Measurements from ENCODE around the gene MTARC1.

MTARC1 gene

GRCh38 chr1:220764757-220765156 is 22.0 kb upstream of the MTARC1 start:
- TF ChIP-seq EZH2 (IDR thresholded peaks at IDR 0.05) (no peak), FOXP2 (optimal IDR thresholded peaks at IDR 0.05; ENCODE audit: control extremely low read depth, extremely low read length, insufficient read depth) (no peak), POLR2AphosphoS5 (IDR thresholded peaks at IDR 0.05; ENCODE audit: borderline replicate concordance, low read depth, low read length) (no peak)
- H3K9ac ChIP-seq (ENCODE audit: insufficient read length), result no peak overlapping the region
- H3K27ac ChIP-seq, result no peak overlapping the region
- no peak overlapping the region for H3K4me3 ChIP-seq
- H3K9me3 ChIP-seq (ENCODE audit: low read depth, low read length), result no peaks in the 10 kb centered on the region
- DNase-seq (ENCODE audit: low read depth, low spot score), result no peak
- no peaks in the 10 kb centered on the region for H3K36me3 ChIP-seq (ENCODE audit: insufficient read depth, low read length)

DNA sequence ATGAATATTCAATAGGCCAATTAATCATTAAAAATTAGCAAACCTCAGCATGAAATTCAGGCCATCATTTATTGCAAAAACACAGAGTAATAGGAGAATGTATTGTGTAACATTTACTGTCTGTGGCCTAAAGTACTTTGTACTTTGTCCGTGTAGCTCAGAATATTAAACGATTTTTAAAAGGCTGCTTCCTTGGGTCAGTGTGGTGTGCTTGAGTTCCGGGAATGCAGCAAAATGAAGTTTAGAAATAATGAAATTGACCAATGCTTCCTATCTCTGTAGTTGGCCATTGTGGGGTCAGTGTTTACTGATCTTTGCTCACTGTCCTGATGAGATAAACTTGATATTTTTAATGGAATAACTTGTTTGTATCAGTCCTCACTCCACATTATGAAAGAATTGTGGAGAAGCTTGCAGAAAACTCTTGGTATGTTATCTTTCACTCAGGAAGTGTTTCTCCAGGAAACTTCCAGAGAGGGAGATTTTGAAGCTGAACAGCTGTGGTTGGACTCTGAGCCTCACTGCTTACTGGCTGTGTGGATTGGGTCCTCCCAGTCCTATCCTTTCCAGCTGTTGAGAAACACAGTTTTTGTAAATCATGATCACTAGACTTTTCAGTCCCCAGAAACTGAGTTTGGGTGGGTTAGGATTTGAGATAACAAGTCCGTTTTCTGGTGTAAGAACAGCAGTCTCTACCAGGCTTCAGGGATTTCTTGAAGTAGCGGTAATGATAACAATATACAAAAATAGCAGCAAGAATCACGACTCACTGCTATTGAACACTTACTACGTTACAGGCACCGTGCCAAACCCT is 19.2 kb upstream of the MTARC1 start:
- TF ChIP-seq FOXP2 (optimal IDR thresholded peaks at IDR 0.05; ENCODE audit: control extremely low read depth, extremely low read length, insufficient read depth), result no peak
- TF ChIP-seq POLR2AphosphoS5 (IDR thresholded peaks at IDR 0.05; ENCODE audit: borderline replicate concordance, low read depth, low read length), result no peak
- no peak for TF ChIP-seq EZH2 (IDR thresholded peaks at IDR 0.05)
- Histone ChIP-seq H3K27ac (no peak overlapping the region), H3K36me3 (ENCODE audit: insufficient read depth, low read length) (no peaks in the 10 kb centered on the region), H3K9ac (ENCODE audit: insufficient read length) (no peak overlapping the region), H3K4me3 (no peak overlapping the region), H3K9me3 (ENCODE audit: low read depth, low read length) (no peaks in the 10 kb centered on the region)
- no peak for DNase-seq (ENCODE audit: low read depth, low spot score)

DNA sequence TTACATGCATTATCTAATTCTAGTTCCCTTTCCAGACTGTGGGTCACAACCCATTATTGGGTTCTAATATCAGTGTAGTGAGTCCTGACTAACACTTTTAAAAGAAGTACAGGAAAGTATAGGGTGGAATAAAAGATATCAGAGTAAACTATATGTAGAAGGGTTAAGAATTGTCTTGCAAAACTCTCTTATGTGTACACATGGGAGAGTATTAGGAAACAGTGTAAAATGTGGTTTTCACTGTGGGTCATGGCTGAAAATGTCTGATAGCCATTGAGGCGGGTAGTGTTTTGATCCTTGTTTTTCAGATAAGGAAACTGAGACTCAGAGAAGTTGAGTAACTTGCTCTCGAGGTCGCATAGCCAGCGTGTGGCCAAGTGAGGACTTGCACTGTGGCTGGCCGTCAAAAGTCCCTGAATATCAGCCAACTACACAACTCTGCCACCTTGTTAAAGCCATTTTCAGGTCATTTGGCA is 18.5 kb upstream of the MTARC1 start:
- Histone ChIP-seq H3K9me3 (ENCODE audit: low read depth, low read length) (no peaks in the 10 kb centered on the region), H3K4me3 (no peak overlapping the region), H3K27ac (no peak overlapping the region), H3K36me3 (ENCODE audit: insufficient read depth, low read length) (no peaks in the 10 kb centered on the region), H3K9ac (ENCODE audit: insufficient read length) (no peak overlapping the region)
- DNase-seq (ENCODE audit: low read depth, low spot score), result no peak
- TF ChIP-seq FOXP2 (optimal IDR thresholded peaks at IDR 0.05; ENCODE audit: control extremely low read depth, extremely low read length, insufficient read depth) (no peak), EZH2 (IDR thresholded peaks at IDR 0.05) (no peak), POLR2AphosphoS5 (IDR thresholded peaks at IDR 0.05; ENCODE audit: borderline replicate concordance, low read depth, low read length) (no peak)

GRCh38 chr1:220769205-220769604 is 17.5 kb upstream of the MTARC1 start:
- H3K27ac ChIP-seq, result no peak overlapping the region
- TF ChIP-seq FOXP2 (optimal IDR thresholded peaks at IDR 0.05; ENCODE audit: control extremely low read depth, extremely low read length, insufficient read depth) (no peak), POLR2AphosphoS5 (IDR thresholded peaks at IDR 0.05; ENCODE audit: borderline replicate concordance, low read depth, low read length) (no peak)
- no peaks in the 10 kb centered on the region for H3K36me3 ChIP-seq (ENCODE audit: insufficient read depth, low read length)
- no peak overlapping the region for H3K4me3 ChIP-seq
- no peak overlapping the region for H3K9ac ChIP-seq (ENCODE audit: insufficient read length)
- H3K9me3 ChIP-seq (ENCODE audit: low read depth, low read length), result no peaks in the 10 kb centered on the region
- DNase-seq (ENCODE audit: low read depth, low spot score), result no peak

- Histone ChIP-seq H3K9ac (ENCODE audit: insufficient read length) (no peak overlapping the region), H3K4me3 (no peak overlapping the region), H3K27ac (no peak overlapping the region), H3K36me3 (ENCODE audit: insufficient read depth, low read length) (no peaks in the 10 kb centered on the region), H3K9me3 (ENCODE audit: low read depth, low read length) (no peaks in the 10 kb centered on the region)
- no peak for DNase-seq (ENCODE audit: low read depth, low spot score)
- TF ChIP-seq EZH2 (IDR thresholded peaks at IDR 0.05) (no peak), POLR2AphosphoS5 (IDR thresholded peaks at IDR 0.05; ENCODE audit: borderline replicate concordance, low read depth, low read length) (no peak), FOXP2 (optimal IDR thresholded peaks at IDR 0.05; ENCODE audit: control extremely low read depth, extremely low read length, insufficient read depth) (no peak)
These were observed 16.3 kb upstream of the MTARC1 start for GRCh38 chr1:220770245-220770913.

- DNase-seq (ENCODE audit: low read depth, low spot score), result no peak
- H3K9ac ChIP-seq (ENCODE audit: insufficient read length), result no peak overlapping the region
- H3K27ac ChIP-seq, result no peak overlapping the region
- TF ChIP-seq EZH2 (IDR thresholded peaks at IDR 0.05), result no peak
- no peak for TF ChIP-seq POLR2AphosphoS5 (IDR thresholded peaks at IDR 0.05; ENCODE audit: borderline replicate concordance, low read depth, low read length)
- no peak for TF ChIP-seq FOXP2 (optimal IDR thresholded peaks at IDR 0.05; ENCODE audit: control extremely low read depth, extremely low read length, insufficient read depth)
- H3K4me3 ChIP-seq, result no peak overlapping the region
- H3K36me3 ChIP-seq (ENCODE audit: insufficient read depth, low read length), result no peaks in the 10 kb centered on the region
- no peaks in the 10 kb centered on the region for H3K9me3 ChIP-seq (ENCODE audit: low read depth, low read length)
These were observed 13.9 kb upstream of the MTARC1 start for GRCh38 chr1:220772846-220773245.

GRCh38 chr1:220775240-220775853 is 11.4 kb upstream of the MTARC1 start:
- no peak overlapping the region for H3K4me3 ChIP-seq
- H3K9ac ChIP-seq (ENCODE audit: insufficient read length), result no peak overlapping the region
- H3K27ac ChIP-seq, result no peak overlapping the region
- TF ChIP-seq FOXP2 (optimal IDR thresholded peaks at IDR 0.05; ENCODE audit: control extremely low read depth, extremely low read length, insufficient read depth) (no peak), POLR2AphosphoS5 (IDR thresholded peaks at IDR 0.05; ENCODE audit: borderline replicate concordance, low read depth, low read length) (no peak), EZH2 (IDR thresholded peaks at IDR 0.05) (no peak)
- no peaks in the 10 kb centered on the region for H3K9me3 ChIP-seq (ENCODE audit: low read depth, low read length)
- H3K36me3 ChIP-seq (ENCODE audit: insufficient read depth, low read length), result no peaks in the 10 kb centered on the region
- DNase-seq (ENCODE audit: low read depth, low spot score), result no peak

DNA sequence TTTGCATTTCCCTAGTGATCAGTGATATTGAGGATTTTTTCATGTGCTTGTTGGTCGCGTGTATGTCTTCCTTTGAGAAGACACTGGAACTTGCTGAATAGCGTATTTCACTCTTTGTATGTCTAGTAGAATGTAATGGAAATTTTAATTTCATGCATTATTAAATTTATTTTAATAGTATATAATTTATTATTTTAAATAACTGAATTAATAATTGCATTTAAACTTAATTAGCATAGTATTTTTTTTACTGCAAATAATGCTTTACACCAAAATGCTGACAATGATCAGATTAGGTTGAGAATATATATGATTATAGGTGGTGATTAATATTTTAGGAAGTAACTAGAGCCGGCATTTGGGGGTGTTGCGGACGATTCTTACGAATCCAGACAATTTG is 10.5 kb upstream of the MTARC1 start:
- TF ChIP-seq FOXP2 (optimal IDR thresholded peaks at IDR 0.05; ENCODE audit: control extremely low read depth, extremely low read length, insufficient read depth) (no peak), POLR2AphosphoS5 (IDR thresholded peaks at IDR 0.05; ENCODE audit: borderline replicate concordance, low read depth, low read length) (no peak), EZH2 (IDR thresholded peaks at IDR 0.05) (no peak)

More for the DNA sequence above, 10.5 kb upstream of the MTARC1 start:
- H3K27ac ChIP-seq, result no peak overlapping the region
- no peaks in the 10 kb centered on the region for H3K9me3 ChIP-seq (ENCODE audit: low read depth, low read length)
- H3K9ac ChIP-seq (ENCODE audit: insufficient read length), result no peak overlapping the region
- DNase-seq (ENCODE audit: low read depth, low spot score), result no peak
- no peak overlapping the region for H3K4me3 ChIP-seq
- H3K36me3 ChIP-seq (ENCODE audit: insufficient read depth, low read length), result no peaks in the 10 kb centered on the region

Data from SK-N-MC (cell line).